KMS-11 (cell line): ENCODE data around the gene CCDC136.

Experiments
- H2AFZ ChIP-seq: fragments of 200-600 bp; sonication (generic); 2 replicates; pipeline ENCODE4 v1.6.1; 2016; ENCODE audit warnings: antibody characterized with exemption, mixed run types, low read depth
- H3K27ac ChIP-seq: fragments of 200-600 bp; sonication (generic); 2 replicates; pipeline ENCODE4 v1.6.1; 2016; ENCODE audit warnings: mild to moderate bottlenecking, mixed run types
- H3K27me3 ChIP-seq: fragments of 200-600 bp; sonication (generic); 2 replicates; pipeline ENCODE4 v1.6.1; 2017; ENCODE audit warnings: mild to moderate bottlenecking, low read depth, mixed run types, moderate library complexity; ENCODE audit not compliant: insufficient read depth
- H3K36me3 ChIP-seq: fragments of 200-600 bp; sonication (generic); 2 replicates; pipeline ENCODE4 v1.6.1; 2017; ENCODE audit warnings: mild to moderate bottlenecking, mixed run types; ENCODE audit not compliant: insufficient read depth
- H3K4me1 ChIP-seq: fragments of 200-600 bp; sonication (generic); 2 replicates; pipeline ENCODE4 v1.6.1; 2016; ENCODE audit warnings: mild to moderate bottlenecking, low read depth, mixed run types; ENCODE audit not compliant: poor library complexity, severe bottlenecking
- H3K4me2 ChIP-seq: fragments of 200-600 bp; sonication (generic); 2 replicates; pipeline ENCODE4 v1.7.0; 2016; ENCODE audit warnings: mild to moderate bottlenecking, mixed run types
- H3K4me3 ChIP-seq: fragments of 200-600 bp; sonication (generic); IDR thresholded peaks from 2 replicates; pipeline ENCODE4 v1.6.1; 2017; ENCODE audit warnings: low read depth, low read length, mixed read lengths; ENCODE audit not compliant: insufficient read depth
- H3K79me2 ChIP-seq: fragments of 200-600 bp; sonication (generic); 2 replicates; pipeline ENCODE4 v1.6.1; 2016; ENCODE audit warnings: low read depth, mixed run types; ENCODE audit not compliant: insufficient read depth
- H3K9ac ChIP-seq: fragments of 200-600 bp; sonication (generic); 2 replicates; pipeline ENCODE4 v1.6.1; 2016; ENCODE audit warnings: mild to moderate bottlenecking, mixed run types
- H4K20me1 ChIP-seq: fragments of 200-600 bp; sonication (generic); 2 replicates; pipeline ENCODE4 v1.6.1; 2016; ENCODE audit warnings: mild to moderate bottlenecking, mixed run types; ENCODE audit not compliant: insufficient read depth
- TF ChIP-seq, protein P1 (sequence below): fragments of 200-600 bp; sonication (generic); conservative IDR thresholded peaks from 2 replicates; pipeline ENCODE4 v1.6.1; 2017; ENCODE audit warnings: low read depth, mild to moderate bottlenecking, antibody characterized with exemption, low read length, moderate library complexity, mixed read lengths

The CCDC136 gene

DNA sequence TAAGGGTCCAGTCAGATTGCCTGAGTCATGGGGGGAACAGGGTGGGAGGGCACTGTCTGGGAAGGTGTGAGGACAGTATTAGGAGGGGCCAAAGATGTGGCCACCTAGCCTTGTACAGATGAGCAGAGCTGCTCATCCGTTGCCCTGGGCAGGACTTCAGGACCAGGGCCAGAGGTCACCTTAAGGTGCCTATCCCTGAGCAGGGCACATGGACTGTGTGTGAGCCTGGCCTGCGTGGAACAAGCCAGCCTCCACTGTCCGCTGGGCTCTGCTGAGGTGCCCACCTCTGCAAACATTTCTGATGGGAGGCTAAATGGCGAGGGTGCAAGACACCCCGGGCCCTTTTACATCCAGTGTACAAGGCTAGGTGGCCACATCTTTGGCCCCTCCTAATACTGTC lies 12.8 kb upstream of the CCDC136 start:
- Histone ChIP-seq H3K27ac (no peak overlapping the region), H3K27me3 (no peaks in the 10 kb centered on the region), H3K4me1 (no peaks in the 10 kb centered on the region), H2AFZ (no peak overlapping the region), H4K20me1 (no peaks in the 10 kb centered on the region), H3K79me2 (no peaks in the 10 kb centered on the region), H3K4me2 (no peak overlapping the region), H3K9ac (no peak overlapping the region), H3K36me3 (no peaks in the 10 kb centered on the region), H3K4me3 (no peak overlapping the region)
- TF ChIP-seq, protein P1, sequence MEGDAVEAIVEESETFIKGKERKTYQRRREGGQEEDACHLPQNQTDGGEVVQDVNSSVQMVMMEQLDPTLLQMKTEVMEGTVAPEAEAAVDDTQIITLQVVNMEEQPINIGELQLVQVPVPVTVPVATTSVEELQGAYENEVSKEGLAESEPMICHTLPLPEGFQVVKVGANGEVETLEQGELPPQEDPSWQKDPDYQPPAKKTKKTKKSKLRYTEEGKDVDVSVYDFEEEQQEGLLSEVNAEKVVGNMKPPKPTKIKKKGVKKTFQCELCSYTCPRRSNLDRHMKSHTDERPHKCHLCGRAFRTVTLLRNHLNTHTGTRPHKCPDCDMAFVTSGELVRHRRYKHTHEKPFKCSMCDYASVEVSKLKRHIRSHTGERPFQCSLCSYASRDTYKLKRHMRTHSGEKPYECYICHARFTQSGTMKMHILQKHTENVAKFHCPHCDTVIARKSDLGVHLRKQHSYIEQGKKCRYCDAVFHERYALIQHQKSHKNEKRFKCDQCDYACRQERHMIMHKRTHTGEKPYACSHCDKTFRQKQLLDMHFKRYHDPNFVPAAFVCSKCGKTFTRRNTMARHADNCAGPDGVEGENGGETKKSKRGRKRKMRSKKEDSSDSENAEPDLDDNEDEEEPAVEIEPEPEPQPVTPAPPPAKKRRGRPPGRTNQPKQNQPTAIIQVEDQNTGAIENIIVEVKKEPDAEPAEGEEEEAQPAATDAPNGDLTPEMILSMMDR: no peak

DNA sequence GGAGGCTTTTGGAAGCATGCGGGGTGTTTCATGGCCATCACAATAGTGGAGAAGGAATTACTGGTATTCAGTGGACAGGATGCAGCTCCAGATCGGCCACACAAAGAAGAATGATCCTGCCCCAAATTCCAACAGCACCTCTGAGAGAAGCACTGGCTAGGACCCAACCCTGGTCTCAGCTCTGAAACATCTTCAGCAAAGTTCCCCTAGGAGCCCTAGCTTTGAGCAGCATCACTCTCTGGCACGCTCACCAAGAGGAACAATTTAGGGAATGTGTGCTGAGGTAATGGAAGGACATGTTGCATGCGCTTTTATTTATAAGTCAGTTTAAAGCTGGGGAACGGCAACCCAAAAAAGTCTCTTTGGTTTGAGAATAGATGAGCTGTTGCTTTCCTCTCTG lies 10.6 kb upstream of the CCDC136 start:
- TF ChIP-seq, protein P1: no peak
- Histone ChIP-seq H3K79me2 (no peaks in the 10 kb centered on the region), H3K4me3 (no peak overlapping the region), H3K27ac (no peak overlapping the region), H3K36me3 (no peaks in the 10 kb centered on the region), H3K4me1 (no peaks in the 10 kb centered on the region), H3K9ac (no peak overlapping the region), H3K27me3 (no peaks in the 10 kb centered on the region), H2AFZ (no peak overlapping the region), H4K20me1 (no peaks in the 10 kb centered on the region), H3K4me2 (no peak overlapping the region)

DNA sequence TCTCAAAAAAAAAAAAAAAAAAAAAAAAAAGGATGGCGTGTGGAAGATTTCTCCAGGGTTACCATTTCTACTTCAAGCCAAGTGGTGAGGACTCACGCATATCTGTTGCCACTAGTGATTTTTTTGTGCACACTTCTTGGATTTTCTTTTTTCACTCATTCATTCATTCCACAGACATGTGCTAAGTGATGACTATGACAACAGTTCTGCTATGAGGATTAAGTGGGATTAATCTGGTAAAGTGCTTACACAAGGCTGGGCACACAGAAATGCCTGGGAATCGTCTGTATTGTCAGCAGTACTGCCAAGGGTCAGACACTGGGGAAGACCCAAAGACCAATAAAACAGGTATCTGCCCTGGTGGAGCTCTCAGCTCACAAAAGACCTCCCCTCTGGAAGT lies 9.9 kb upstream of the CCDC136 start:
- H4K20me1 ChIP-seq: no peaks in the 10 kb centered on the region
- H3K79me2 ChIP-seq: no peaks in the 10 kb centered on the region
- no peak overlapping the region for H3K4me3 ChIP-seq
- no peak overlapping the region for H3K27ac ChIP-seq
- no peaks in the 10 kb centered on the region for H3K36me3 ChIP-seq
- H3K27me3 ChIP-seq: no peaks in the 10 kb centered on the region
- no peak overlapping the region for H2AFZ ChIP-seq
- TF ChIP-seq, protein P1: no peak
- H3K4me2 ChIP-seq: no peak overlapping the region
- no peak overlapping the region for H3K9ac ChIP-seq
- no peaks in the 10 kb centered on the region for H3K4me1 ChIP-seq

DNA sequence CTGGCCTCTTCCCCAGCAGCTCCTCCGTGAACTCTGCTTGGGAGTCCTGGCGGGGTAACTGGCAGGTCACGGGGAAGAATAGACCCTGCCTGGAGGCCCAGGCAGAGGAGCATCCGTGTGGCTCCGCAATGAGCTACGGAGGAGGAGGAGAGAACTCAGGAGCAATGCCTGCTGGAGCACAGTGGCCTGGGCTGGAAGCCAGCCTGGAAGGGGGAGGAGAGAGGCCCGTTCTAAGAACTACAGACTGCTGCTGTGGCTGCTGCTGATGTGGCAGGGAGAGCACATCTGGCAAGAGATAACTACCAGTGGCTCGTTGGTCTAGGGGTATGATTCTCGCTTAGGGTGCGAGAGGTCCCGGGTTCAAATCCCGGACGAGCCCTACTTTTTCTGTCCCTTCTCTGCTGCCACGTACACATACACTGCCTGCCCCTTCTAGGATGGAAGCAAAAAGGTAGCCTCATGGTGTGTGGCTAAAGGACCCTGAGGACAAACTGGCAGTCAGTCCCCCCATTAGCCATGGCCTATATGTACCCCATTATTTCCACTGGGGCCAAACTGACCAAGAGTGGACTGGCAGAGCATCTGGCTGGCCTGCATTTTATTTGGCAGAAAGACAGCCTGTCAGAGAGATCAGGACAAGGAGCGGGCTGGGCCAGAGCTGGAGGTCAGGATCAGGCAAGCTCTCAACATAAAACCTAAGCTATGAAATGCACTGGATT lies 8.5 kb upstream of the CCDC136 start:
- Histone ChIP-seq H3K27ac (no peak overlapping the region), H3K27me3 (no peaks in the 10 kb centered on the region; the same call in 1 of the 2 replicates), H3K4me3 (no peak overlapping the region), H3K9ac (no peak overlapping the region), H3K36me3 (no peaks in the 10 kb centered on the region), H2AFZ (no peak overlapping the region), H3K4me2 (no peak overlapping the region), H3K4me1 (no peaks in the 10 kb centered on the region), H3K79me2 (no peaks in the 10 kb centered on the region), H4K20me1 (no peaks in the 10 kb centered on the region)
- TF ChIP-seq, protein P1: no peak
